Peyer's patch (tissue), 4 donors: ENCODE results near the gene ADRA2A. TPM values are rescaled to one million over a fixed set of nuclear protein-coding genes. Genes with fewer than 3 reads are reported as not detected.

Source experiments
- DNase-seq, 3 donors: peaks; one replicate each; pipeline ENCODE4 v3.0.0-alpha.2; 2017 to 2019
- H3K27ac ChIP-seq, 4 donors: fragments of 200-600 bp; sonication (generic); one replicate each; pipeline ENCODE4 v1.5.1; 2016 to 2019
- H3K27me3 ChIP-seq, 2 donors: fragments of 200-600 bp; sonication (generic); one replicate each; pipeline ENCODE4 v1.5.1; 2019
- H3K36me3 ChIP-seq, 3 donors: fragments of 200-600 bp; sonication (generic); one replicate each; pipeline ENCODE4 v1.5.1; 2016 to 2019
- H3K4me1 ChIP-seq, 4 donors: fragments of 200-600 bp; sonication (generic); one replicate each; pipeline ENCODE4 v1.5.1; 2016 to 2019
- H3K4me3 ChIP-seq, 4 donors: fragments of 200-600 bp; sonication (generic); 1 replicate in 3 of 4; 2 replicates in 1 of 4; pipeline ENCODE4 v1.5.1; 2016 to 2019; ENCODE audit warnings: mild to moderate bottlenecking in 1 of 4
- H3K9me3 ChIP-seq, 4 donors: fragments of 200-600 bp; sonication (generic); one replicate each; pipeline ENCODE4 v1.5.1; 2016 to 2019; ENCODE audit warnings: mild to moderate bottlenecking in 1 of 4
- CTCF ChIP-seq, 6 experiments: fragments of 450-650 bp in 4 of 6; fragments of 200-600 bp in 2 of 6; sonication (generic) in 1 of 6; IDR thresholded peaks; one replicate each; pipeline ENCODE4 v1.5.1; 2017 to 2019; ENCODE audit warnings: antibody characterized with exemption in 6 of 6, mild to moderate bottlenecking in 3 of 6, moderate library complexity in 1 of 6
- POLR2A ChIP-seq, 2 donors: fragments of 450-650 bp; IDR thresholded peaks; one replicate each; pipeline ENCODE4 v1.5.1; 2017; ENCODE audit warnings: antibody characterized with exemption in 2 of 2, mild to moderate bottlenecking in 2 of 2, moderate library complexity in 2 of 2
- total RNA-seq, 4 donors: library from RNA; depleted of rRNA; stranded (reverse); fragments of >200 nt; gene quantifications; one replicate each; pipeline ENCODE4 v1.1.0, GENCODE V29; 2016

The ADRA2A gene
- total RNA-seq: 10 to 100 TPM in 1 of 4 donors, 1 to 10 TPM in 2, not detected in 1; 4.6 to 11.6 (median 5.6) TPM

DNA sequence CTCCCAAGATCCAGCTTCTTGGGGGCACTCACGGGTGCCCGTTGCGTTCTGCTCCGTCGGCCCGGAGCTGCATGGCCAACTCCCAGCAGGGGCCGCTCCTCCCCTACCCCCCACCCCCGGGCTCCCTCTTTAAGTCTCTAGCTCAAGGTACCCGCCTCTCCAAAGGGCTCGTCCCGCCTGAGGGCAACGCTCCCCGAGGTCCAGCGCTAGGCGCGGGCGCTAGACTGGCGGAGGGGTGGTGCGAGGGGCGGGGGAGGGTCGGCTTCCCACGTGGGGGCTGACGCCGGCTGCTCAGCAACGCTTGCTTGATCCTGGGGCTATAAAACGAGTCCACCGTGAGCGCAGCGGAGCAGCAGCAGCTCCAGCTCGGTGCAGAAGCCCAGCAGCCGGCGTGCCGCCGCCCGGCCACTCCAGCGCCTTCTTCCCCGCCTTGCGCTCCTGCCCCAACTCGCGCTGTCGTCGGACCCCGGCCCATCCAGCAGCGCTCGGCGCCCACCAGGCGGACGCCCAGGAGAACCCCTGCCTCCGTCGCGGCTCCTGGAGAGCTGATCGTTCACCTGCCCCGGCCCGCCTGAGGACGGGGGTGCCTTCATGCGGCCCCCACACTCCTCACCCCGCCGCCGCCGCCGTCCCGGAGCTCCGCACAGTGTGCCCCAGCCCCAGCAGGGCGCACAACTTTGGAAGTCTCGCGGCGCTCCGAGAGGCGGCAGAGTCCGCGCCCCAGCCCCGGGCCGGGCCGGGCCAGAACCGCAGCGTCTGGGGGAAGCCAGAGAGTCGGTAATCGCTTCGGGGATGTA is at the start of gene ADRA2A:
Gene ADRA2A (plus strand): TSS at position 348 of the 797 bp plus-strand sequence. CDS start 968 bp downstream, outside the sequence.
- Histone ChIP-seq H3K27ac (peak within 1 kb of the TSS; percentile 17 to 44 (median 27)), H3K27me3 (no peaks in the 10 kb centered on the region), H3K36me3 (no peaks in the 10 kb centered on the region), H3K9me3 (no peaks in the 10 kb centered on the region), H3K4me1 (peaks cover 0 to 28% (median 12%) of the 10 kb centered on the region in 4 donors), H3K4me3 (peak within 1 kb of the TSS; percentile 31 to 57 (median 50))
- peak in 2 of 3 donors; percentile 60 to 82 for DNase-seq
- TF ChIP-seq CTCF (IDR thresholded peaks at IDR 0.05) (no peak), POLR2A (IDR thresholded peaks at IDR 0.05) (peak; percentile 24 to 42)

DNA sequence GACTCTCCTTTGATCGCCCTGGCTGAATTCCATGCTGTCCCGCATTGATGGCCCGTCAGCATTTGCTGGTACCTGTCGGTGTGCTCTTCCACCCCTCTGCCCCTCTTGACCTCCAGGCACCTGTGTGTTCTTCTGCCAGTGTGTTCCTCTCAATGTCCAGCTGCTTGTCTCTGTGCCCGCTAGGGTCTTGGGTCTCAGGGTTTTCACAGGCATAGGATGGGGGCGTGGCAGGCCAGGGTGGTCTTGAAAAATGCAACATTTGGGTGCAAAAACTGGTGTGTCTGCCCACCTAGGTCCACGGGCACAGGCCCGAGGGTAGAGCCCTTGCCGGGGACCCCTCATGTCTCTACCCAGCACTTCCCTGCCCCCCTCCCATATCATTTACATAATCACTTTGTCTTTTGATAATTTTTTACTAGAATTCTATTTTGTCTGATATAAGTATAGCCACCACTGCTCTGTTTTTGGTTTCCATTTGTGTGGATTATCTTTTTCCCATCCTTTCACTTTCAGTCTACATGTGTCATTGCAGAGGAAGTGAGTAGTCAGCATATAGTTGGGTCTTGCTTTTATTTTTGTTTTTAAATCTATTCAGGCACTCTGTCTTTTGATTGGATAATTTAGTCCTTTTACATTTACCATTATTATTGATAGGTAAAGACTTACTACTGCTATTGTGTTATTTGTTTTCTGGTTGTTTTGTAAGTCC is 46.6 kb upstream of the ADRA2A start:
- no peak for DNase-seq
- TF ChIP-seq POLR2A (IDR thresholded peaks at IDR 0.05): no peak
- no peak for TF ChIP-seq CTCF (IDR thresholded peaks at IDR 0.05)
- no peak overlapping the region for H3K4me3 ChIP-seq

GRCh38 chr10:111034598-111035310 is 42.1 kb upstream of the ADRA2A start:
- Histone ChIP-seq H3K27me3 (no peaks in the 10 kb centered on the region), H3K27ac (no peak overlapping the region), H3K36me3 (no peaks in the 10 kb centered on the region), H3K4me3 (no peak overlapping the region), H3K9me3 (peaks cover 0 to 5% (median 1%) of the 10 kb centered on the region in 4 donors), H3K4me1 (no peaks in the 10 kb centered on the region)
- TF ChIP-seq CTCF (IDR thresholded peaks at IDR 0.05) (no peak), POLR2A (IDR thresholded peaks at IDR 0.05) (no peak)
- DNase-seq: no peak

More for the DNA sequence above, 46.6 kb upstream of the ADRA2A start:
- Histone ChIP-seq H3K27ac (no peak overlapping the region), H3K27me3 (no peaks in the 10 kb centered on the region), H3K36me3 (no peaks in the 10 kb centered on the region), H3K4me1 (no peaks in the 10 kb centered on the region), H3K9me3 (no peaks in the 10 kb centered on the region)

DNA sequence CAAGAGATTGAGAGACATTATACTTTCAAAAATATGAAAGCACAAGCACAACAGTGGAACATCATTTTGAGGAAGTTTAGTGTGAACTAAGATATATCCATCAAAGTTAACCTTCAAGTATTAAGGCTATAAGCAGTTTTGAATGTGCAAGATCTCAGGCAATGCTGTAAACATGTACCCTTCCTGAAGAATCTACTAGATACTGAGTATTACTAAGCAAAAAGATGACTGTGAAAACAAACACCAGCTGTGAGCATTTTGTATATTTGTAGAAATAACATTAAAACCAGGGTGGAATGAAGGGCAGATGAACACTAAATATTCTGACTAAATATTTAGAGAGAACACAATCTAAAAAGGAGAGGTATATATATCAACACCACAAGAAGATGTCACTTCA is 41.3 kb upstream of the ADRA2A start:
- Histone ChIP-seq H3K9me3 (peaks cover 0 to 13% (median 4%) of the 10 kb centered on the region in 4 donors), H3K27ac (no peak overlapping the region), H3K27me3 (no peaks in the 10 kb centered on the region), H3K4me1 (no peaks in the 10 kb centered on the region), H3K4me3 (no peak overlapping the region), H3K36me3 (no peaks in the 10 kb centered on the region)
- DNase-seq: no peak
- TF ChIP-seq CTCF (IDR thresholded peaks at IDR 0.05): no peak
- no peak for TF ChIP-seq POLR2A (IDR thresholded peaks at IDR 0.05)

DNA sequence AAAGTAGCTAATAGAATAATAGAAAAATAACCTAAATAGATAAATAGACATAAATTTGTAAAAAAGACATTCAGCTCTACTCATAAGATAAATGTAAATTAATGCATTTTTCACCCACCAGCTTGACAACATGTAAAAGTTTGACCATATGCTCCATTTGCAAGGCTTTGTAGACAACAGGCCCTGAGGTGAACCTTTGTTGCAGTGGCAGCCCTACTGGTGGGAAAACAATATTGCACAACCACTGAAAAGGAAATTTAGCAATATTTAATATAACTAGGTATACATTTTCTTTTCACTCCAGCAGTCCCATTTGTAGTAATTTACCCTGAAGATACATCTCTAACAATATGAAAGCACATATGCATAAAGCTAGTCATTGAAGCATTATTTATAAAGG is 39.0 kb upstream of the ADRA2A start:
- Histone ChIP-seq H3K4me3 (no peak overlapping the region), H3K9me3 (peaks cover 0 to 13% (median 4%) of the 10 kb centered on the region in 4 donors), H3K27me3 (no peaks in the 10 kb centered on the region), H3K27ac (no peak overlapping the region), H3K4me1 (no peaks in the 10 kb centered on the region), H3K36me3 (no peaks in the 10 kb centered on the region)
- TF ChIP-seq POLR2A (IDR thresholded peaks at IDR 0.05): no peak
- TF ChIP-seq CTCF (IDR thresholded peaks at IDR 0.05): peak in 2 of 6 experiments; percentile 12 to 16
- no peak for DNase-seq
